Vagina (tissue), 2 donors: ENCODE data around the gene OR11H6. TPM values are rescaled to one million over a fixed set of nuclear protein-coding genes. Genes with fewer than 3 reads are reported as not detected.
"Not testable (repeated sequence)": the region's sequence is repeated elsewhere in the genome, so short reads cannot be mapped to it uniquely, and the experiment has no call there.

Source experiments
- DNase-seq, 2 donors: peaks; one replicate each; pipeline ENCODE4 v3.0.0-alpha.2; 2017; ENCODE audit errors: extremely low spot score in 2 of 2
- H3K27ac ChIP-seq: fragments of 200-600 bp; sonication (generic); one replicate; pipeline ENCODE4 v1.5.1; 2019
- H3K27me3 ChIP-seq: fragments of 200-600 bp; sonication (generic); one replicate; pipeline ENCODE4 v1.5.1; 2019
- H3K36me3 ChIP-seq, 2 donors: fragments of 200-600 bp; sonication (generic); one replicate each; pipeline ENCODE4 v1.5.1; 2017 to 2019
- H3K4me1 ChIP-seq: fragments of 200-600 bp; sonication (generic); one replicate; pipeline ENCODE4 v1.5.1; 2019
- H3K4me3 ChIP-seq, 2 donors: fragments of 200-600 bp; sonication (generic); 1 replicate in 1 of 2; 2 replicates in 1 of 2; pipeline ENCODE4 v1.5.1; 2016 to 2019
- H3K9me3 ChIP-seq: fragments of 200-600 bp; sonication (generic); one replicate; pipeline ENCODE4 v1.5.1; 2019
- CTCF ChIP-seq, 3 experiments: fragments of 450-650 bp in 2 of 3; fragments of 200-600 bp in 1 of 3; sonication (generic) in 1 of 3; IDR thresholded peaks; one replicate each; pipeline ENCODE4 v1.5.1; 2017 to 2019; ENCODE audit warnings: antibody characterized with exemption in 3 of 3, mild to moderate bottlenecking in 2 of 3, moderate library complexity in 2 of 3
- POLR2A ChIP-seq, 2 donors: fragments of 450-650 bp; IDR thresholded peaks; one replicate each; pipeline ENCODE4 v1.6.1; 2017; ENCODE audit warnings: antibody characterized with exemption in 2 of 2, mild to moderate bottlenecking in 2 of 2, moderate library complexity in 2 of 2
- POLR2AphosphoS5 ChIP-seq, 2 donors: sonication (generic); formaldehyde crosslinking; IDR thresholded peaks; one replicate each; pipeline ENCODE4 v1.9.0; 2017; ENCODE audit warnings: antibody characterized with exemption in 2 of 2, mild to moderate bottlenecking in 2 of 2, low read depth in 1 of 2; ENCODE audit not compliant: insufficient read depth in 1 of 2
- intact Hi-C: fragments of 100-400 bp; cut with DNase I; formaldehyde crosslinking; loops from one replicate; pipeline ENCODE4 v1.15.1; 2023
- small RNA-seq: library from RNA; depleted of rRNA; stranded (forward); fragments of <200 nt; gene quantifications from one replicate; pipeline ENCODE3, GENCODE V24; 2016
- total RNA-seq: library from RNA; depleted of rRNA; stranded (reverse); fragments of >200 nt; gene quantifications from one replicate; pipeline ENCODE4 v1.2.3, GENCODE V29; 2016

Gene OR11H6
- total RNA-seq, 1 donor from 2014 or later: not detected

DNA sequence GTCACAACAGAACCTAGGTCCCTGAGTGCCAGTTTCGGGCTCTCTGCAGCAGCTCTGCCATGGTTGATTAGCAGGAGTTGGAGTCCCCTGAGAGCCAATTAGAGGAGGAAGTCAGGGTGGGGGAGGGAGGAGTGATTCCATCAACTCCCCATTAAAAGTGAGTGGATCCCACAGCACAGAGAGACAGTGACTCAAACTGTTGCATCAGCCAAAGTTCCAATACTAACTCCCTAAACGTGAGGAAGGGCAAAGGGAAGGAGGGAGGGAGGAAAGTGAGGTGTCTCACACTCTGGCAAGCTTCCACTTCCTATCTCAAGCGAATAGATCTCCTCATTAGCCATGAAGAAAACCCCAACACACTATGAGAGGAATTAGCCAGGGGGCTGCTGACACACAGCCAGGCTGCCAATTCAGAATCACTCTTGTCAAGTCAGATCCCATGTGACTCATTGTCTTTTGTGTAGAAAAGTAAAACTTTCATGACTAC is 39.2 kb downstream of the OR11H6 start:
- no peak overlapping the region for H3K4me3 ChIP-seq
- no peaks in the 10 kb centered on the region for H3K27me3 ChIP-seq
- DNase-seq: no peak
- H3K27ac ChIP-seq: no peak overlapping the region
- TF ChIP-seq POLR2AphosphoS5 (IDR thresholded peaks at IDR 0.05; ENCODE audit: insufficient read depth in 1 of 2, low read depth in 1 of 2): no peak
- no peak for TF ChIP-seq POLR2A (IDR thresholded peaks at IDR 0.05)
- TF ChIP-seq CTCF (IDR thresholded peaks at IDR 0.05): no peak
- H3K9me3 ChIP-seq: no peaks in the 10 kb centered on the region
- no peaks in the 10 kb centered on the region for H3K4me1 ChIP-seq
- H3K36me3 ChIP-seq: no peaks in the 10 kb centered on the region
- intact Hi-C loops: no loop called here

DNA sequence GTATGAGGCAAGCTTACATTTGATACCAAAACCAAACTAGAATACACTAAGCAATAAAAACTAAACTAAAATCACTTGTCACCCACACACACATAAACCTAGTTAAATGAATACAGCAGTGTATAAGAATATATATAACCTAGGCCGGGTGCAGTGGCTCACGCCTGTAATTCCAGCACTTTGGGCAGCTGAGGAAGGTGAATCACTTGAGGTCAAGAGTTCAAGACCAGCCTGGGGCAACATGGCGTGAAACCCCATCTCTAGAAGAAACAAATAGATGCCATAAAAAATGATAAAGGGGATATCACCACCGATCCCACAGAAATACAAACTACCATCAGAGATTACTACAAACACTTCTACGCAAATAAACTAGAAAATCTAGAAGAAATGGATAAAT is 40.9 kb downstream of the OR11H6 start:
- H3K9me3 ChIP-seq, H3K27me3 ChIP-seq, H3K36me3 ChIP-seq, H3K4me1 ChIP-seq, H3K27ac ChIP-seq, H3K4me3 ChIP-seq, intact Hi-C loops, DNase-seq: not testable (repeated sequence)

GRCh38 chr14:20274062-20274461 is 50.6 kb downstream of the OR11H6 start:
- no peaks in the 10 kb centered on the region for H3K36me3 ChIP-seq
- no peak for TF ChIP-seq POLR2AphosphoS5 (IDR thresholded peaks at IDR 0.05; ENCODE audit: insufficient read depth in 1 of 2, low read depth in 1 of 2)
- intact Hi-C loops: no loop called here

More at GRCh38 chr14:20274062-20274461, 50.6 kb downstream of the OR11H6 start:
- Histone ChIP-seq H3K4me3 (no peak overlapping the region), H3K27me3 (no peaks in the 10 kb centered on the region), H3K4me1 (no peaks in the 10 kb centered on the region), H3K27ac (no peak overlapping the region), H3K9me3 (peaks cover 5% of the 10 kb centered on the region)
- DNase-seq: no peak

Small RNA genes lying within 50 kb of the gene (small RNA-seq; reads per million reads assigned to genes)
- gene GTF2IP22: not detected

Other genes starting within 250 kb of the OR11H6 start
- gene OR4K15, start 248.1 kb upstream of the OR11H6 start, total RNA-seq: not detected
- not detected for gene OR4Q2, start 221.5 kb upstream of the OR11H6 start, total RNA-seq
- gene OR4K14, start 204.4 kb upstream of the OR11H6 start, total RNA-seq: not detected
- not detected for gene OR4K13, start 187.7 kb upstream of the OR11H6 start, total RNA-seq
- not detected for gene OR4L1, start 163.7 kb upstream of the OR11H6 start, total RNA-seq
- not detected for gene OR4K17, start 113.0 kb upstream of the OR11H6 start, total RNA-seq
- not detected for gene OR4N5, start 84.9 kb upstream of the OR11H6 start, total RNA-seq
- gene OR11G2, start 32.8 kb upstream of the OR11H6 start, total RNA-seq: not detected
- not detected for gene OR11H7, start 5.3 kb downstream of the OR11H6 start, total RNA-seq
- gene OR11H4, start 15.6 kb downstream of the OR11H6 start, total RNA-seq: not detected
- 10.8 TPM for gene TTC5, start 82.2 kb downstream of the OR11H6 start, total RNA-seq
- gene CCNB1IP1, start 109.6 kb downstream of the OR11H6 start, total RNA-seq: 38.5 TPM
- gene PARP2, start 119.9 kb downstream of the OR11H6 start, total RNA-seq: 5.9 TPM
- 24.6 TPM for gene TEP1, start 189.8 kb downstream of the OR11H6 start, total RNA-seq
- gene KLHL33, start 212.5 kb downstream of the OR11H6 start, total RNA-seq: 1.2 TPM
- gene OSGEP, start 231.1 kb downstream of the OR11H6 start, total RNA-seq: 60.9 TPM
- 95.5 TPM for gene APEX1, start 231.5 kb downstream of the OR11H6 start, total RNA-seq
- gene PIP4P1, start 237.7 kb downstream of the OR11H6 start, total RNA-seq: 24.1 TPM
- 64.6 TPM for gene PNP, start 245.7 kb downstream of the OR11H6 start, total RNA-seq